ENCODE results near the gene CARD8. TPM values are rescaled to one million over a fixed set of nuclear protein-coding genes. Genes with fewer than 3 reads are reported as not detected.

CARD8 gene
- total and polyA plus RNA-seq, 2 of the 8 experiments (the other 6 are each of a cell fraction or from before 2014, with no cell fraction given) = 8.9 to 24.4 TPM

DNA sequence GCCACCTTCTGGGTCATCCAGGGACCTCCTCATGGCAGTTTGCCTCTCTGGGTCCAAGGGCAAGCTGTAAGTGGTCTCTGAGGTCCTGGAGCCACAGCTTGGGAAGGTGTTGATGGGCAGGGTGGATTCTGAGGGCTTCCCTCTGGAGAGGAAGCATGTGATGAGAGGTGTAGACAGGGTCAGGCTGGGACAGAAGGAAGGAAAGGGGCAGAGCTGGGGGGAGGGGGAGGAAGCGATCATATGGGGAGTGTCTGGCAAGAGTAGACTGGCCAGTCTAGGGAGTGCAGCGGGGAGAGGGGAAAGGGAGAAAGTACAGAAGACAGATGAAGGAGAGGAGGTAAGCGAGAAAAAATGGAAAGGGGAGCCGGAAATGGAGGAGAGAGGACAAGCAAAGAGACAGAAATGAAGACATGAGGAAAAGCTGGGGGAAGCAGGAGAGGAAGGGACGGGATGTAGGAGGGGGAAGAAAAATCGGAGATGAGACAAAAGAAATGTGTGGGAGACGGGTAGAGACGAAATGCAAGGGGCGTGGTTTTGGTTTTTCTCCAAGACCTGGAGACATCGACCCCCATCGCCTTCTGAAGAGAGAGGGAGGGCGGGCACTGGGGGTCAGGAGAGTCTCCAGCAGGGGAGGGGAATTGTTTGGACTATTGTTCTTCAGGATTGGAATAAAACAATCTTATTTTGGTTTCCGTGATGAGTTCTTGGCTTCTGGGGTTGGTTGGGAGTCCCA is 58.6 kb downstream of the CARD8 start:
- Histone ChIP-seq H3K27me3 (replicated peaks in 1 of 4; ENCODE audit: control insufficient read depth in 3 of 4, extremely low read depth in 1 of 4, insufficient read depth in 3 of 4, low read length in 3 of 4) (no peaks in the 10 kb centered on the region; a peak in 1 of 7 replicates), H3K18ac (ENCODE audit: extremely low read depth, low read length) (no peak overlapping the region; the same call in 1 of the 2 replicates), H3K79me1 (ENCODE audit: low read depth, low read length) (no peaks in the 10 kb centered on the region; the same call in none of the 2 replicates), H3K56ac (replicated peaks; ENCODE audit: insufficient read length, low read depth, low read length) (no peak overlapping the region), H3K23ac (ENCODE audit: insufficient read length) (no peak overlapping the region), H2BK5ac (ENCODE audit: low read depth, low read length) (no peak overlapping the region), H2BK20ac (ENCODE audit: low read length) (no peak overlapping the region), H2BK15ac (ENCODE audit: low read length) (no peak overlapping the region), H2BK120ac (replicated peaks; ENCODE audit: low read depth, low read length) (no peak overlapping the region), H3K79me2 (ENCODE audit: control insufficient read depth in 1 of 2, insufficient read depth in 2 of 2, low read length in 2 of 2) (no peaks in the 10 kb centered on the region), H3K4me3 (ENCODE audit: extremely low read depth in 1 of 4, insufficient read depth in 2 of 4, low read depth in 3 of 4, low read length in 4 of 4) (no peak overlapping the region), H2AFZ (ENCODE audit: low read length) (no peak overlapping the region), H3K4me1 (replicated peaks in 1 of 4; ENCODE audit: control insufficient read depth in 3 of 4, insufficient read depth in 4 of 4, low read length in 3 of 4) (peaks cover 0 to 4% (median 0%) of the 10 kb centered on the region in 4 experiments; a peak in 1 of 7 replicates), H2BK12ac (ENCODE audit: low read depth, low read length) (0 out of 2 replicates have a peak overlapping the region, but pooled peaks have one; percentile 9), H2AK5ac (ENCODE audit: low read depth, low read length) (no peak overlapping the region), H4K91ac (replicated peaks; ENCODE audit: insufficient read length, low read length) (no peak overlapping the region), H3K9me3 (ENCODE audit: insufficient read depth in 2 of 2, low read depth in 1 of 2, low read length in 1 of 2) (no peaks in the 10 kb centered on the region), H3K23me2 (ENCODE audit: low read depth, low read length) (no peaks in the 10 kb centered on the region; the same call in 1 of the 2 replicates), H4K20me1 (replicated peaks in 1 of 2; ENCODE audit: control insufficient read depth in 1 of 2, insufficient read depth in 2 of 2, low read length in 2 of 2) (peaks cover 0 to 2% of the 10 kb centered on the region in 2 experiments), H3K27ac (ENCODE audit: low read depth, low read length) (no peak overlapping the region), H3K4ac (replicated peaks; ENCODE audit: insufficient read length, low read depth, low read length) (no peak overlapping the region), H3K9ac (replicated peaks in 1 of 4; ENCODE audit: extremely low read depth in 1 of 4, low read depth in 3 of 4, low read length in 3 of 4) (no peak overlapping the region), H3K14ac (ENCODE audit: insufficient read length) (no peak overlapping the region), H4K8ac (ENCODE audit: extremely low read depth, insufficient read depth, low read length) (no peak overlapping the region; the same call in 1 of the 2 replicates), H3K36me3 (ENCODE audit: control insufficient read depth in 2 of 4, insufficient read depth in 4 of 4, low read length in 3 of 4) (peaks cover 0 to 9% (median 0%) of the 10 kb centered on the region in 4 experiments; a peak in 1 of 8 replicates), H3K4me2 (ENCODE audit: insufficient read depth in 1 of 2, low read depth in 2 of 2, low read length in 2 of 2) (no peak overlapping the region), H4K5ac (ENCODE audit: insufficient read length, low read depth, low read length) (no peak overlapping the region)
- no peak for DNase-seq (ENCODE audit: low read depth in 1 of 2, low spot score in 2 of 2)
- ChIA-PET CTCF (ENCODE audit: partially characterized antibody) (interaction anchor here (0.6 to 1.2 kb wide), 6 partner anchors 22 to 76 kb away, joined by 3 read pairs; no protein-coding TSS in a partner anchor), POLR2A (ENCODE audit: partially characterized antibody) (interaction anchor here (0.6 to 1.9 kb wide), 6 partner anchors 8 to 659 kb away, joined by 3 to 7 read pairs (median 4); no protein-coding TSS in a partner anchor)
- no peak for FAIRE-seq
- 87 to 100% methylated on average over 4 to 10 of the region's 13 CpGs for WGBS, 2 experiments (ENCODE audit: extremely low coverage in 1 of 2, insufficient coverage in 1 of 2, insufficient read length in 1 of 2, insufficient replicate concordance in 2 of 2, low coverage in 1 of 2, low lambda C conversion rate in 2 of 2, missing lambda C conversion rate in 1 of 2)
- TF ChIP-seq GTF2F1 (IDR thresholded peaks at IDR 0.05; ENCODE audit: borderline replicate concordance, low read depth, low read length) (no peak), EZH2 (IDR thresholded peaks at IDR 0.05; ENCODE audit: low read depth, low read length, severe bottlenecking) (no peak)

All from H1 (cell line).